Right lobe of liver (tissue), 6 donors: Measurements from ENCODE around the gene TMEM151A. TPM values are rescaled to one million over a fixed set of nuclear protein-coding genes. Genes with fewer than 3 reads are reported as not detected.
"Not testable (repeated sequence)": the region's sequence is repeated elsewhere in the genome, so short reads cannot be mapped to it uniquely, and the experiment has no call there.

ENCODE experiments used
- ATAC-seq, 4 donors: fragments of 200-7000 bp; cut with Tn5 transposase; one replicate each; pipeline ENCODE4 v1.9.1; 2020; ENCODE audit warnings: mild to moderate bottlenecking in 4 of 4, moderate library complexity in 4 of 4
- DNase-seq, 3 donors: peaks; one replicate each; pipeline ENCODE4 v3.0.0-alpha.2; 2020
- H3K27ac ChIP-seq, 3 donors: fragments of 200-600 bp; one replicate each; pipeline ENCODE4 v1.8.0; 2022
- H3K27me3 ChIP-seq, 2 donors: fragments of 200-600 bp; one replicate each; pipeline ENCODE4 v1.8.0; 2022
- H3K36me3 ChIP-seq, 4 donors: fragments of 200-600 bp; sonication (generic) in 1 of 4; one replicate each; pipeline versions ENCODE4 v1.5.1 to v1.8.0; 2017 to 2022; ENCODE audit warnings: control low read depth in 1 of 4
- H3K4me1 ChIP-seq, 4 donors: fragments of 200-600 bp; sonication (generic) in 1 of 4; one replicate each; pipeline versions ENCODE4 v1.5.1 to v1.8.0; 2017 to 2022; ENCODE audit warnings: control low read depth in 1 of 4
- H3K4me3 ChIP-seq, 3 donors: fragments of 200-600 bp; one replicate each; pipeline ENCODE4 v1.8.0; 2022
- H3K9me3 ChIP-seq, 4 donors: fragments of 200-600 bp; sonication (generic) in 1 of 4; one replicate each; pipeline versions ENCODE4 v1.5.1 to v1.8.0; 2017 to 2022; ENCODE audit warnings: control low read depth in 1 of 4
- CTCF ChIP-seq, 4 donors: fragments of 200-600 bp in 3 of 4; fragments of 450-650 bp in 1 of 4; IDR thresholded peaks; one replicate each; pipeline versions ENCODE4 v1.5.1 to v1.8.0; 2016 to 2022; ENCODE audit warnings: antibody characterized with exemption in 4 of 4, mild to moderate bottlenecking in 2 of 4
- POLR2A ChIP-seq: fragments of 450-650 bp; IDR thresholded peaks from one replicate; pipeline ENCODE4 v1.6.1; 2017; ENCODE audit warnings: antibody characterized with exemption, mild to moderate bottlenecking
- WGBS: methylation state at CpG from one replicate; pipeline ENCODE4 v1.1.6; 2018; ENCODE audit warnings: low coverage, low lambda C conversion rate; ENCODE audit not compliant: insufficient coverage; ENCODE audit errors: missing lambda C conversion rate; 5-methylcytosine and 5-hydroxymethylcytosine counted together
- intact Hi-C, 2 donors: fragments of 100-400 bp; cut with DNase I; formaldehyde crosslinking; loops; one replicate each; pipeline versions ENCODE4 v1.11.2 to v1.14.1; 2022
- total RNA-seq, 6 experiments: library from RNA; depleted of rRNA in 2 of 6; stranded (reverse); fragments of >200 nt in 2 of 6; fragmentation: NEBNext Ultra II Directional in 3 of 6; extraction: Animal tissue kit (Norgen Biotek cat#: 25700) in 3 of 6; gene quantifications; one replicate each; pipeline versions ENCODE4 v1.1.0 to v1.2.4, GENCODE V29; 2016 to 2023
- donor health status: DM: no; HTN: yes; CAD: no.
- donor health status: DM: no; HTN: no; CAD: no.
- donor health status: DM: no; HTN: no; CAD: no.
- donor health status: DM: no; HTN: yes; CAD: no.
- donor health status: DM: no; HTN: yes; CAD: no.

Gene TMEM151A
- total RNA-seq, 6 experiments from 2014 or later = 0.13 to 0.86 (median 0.45) TPM; not detected in 2

DNA sequence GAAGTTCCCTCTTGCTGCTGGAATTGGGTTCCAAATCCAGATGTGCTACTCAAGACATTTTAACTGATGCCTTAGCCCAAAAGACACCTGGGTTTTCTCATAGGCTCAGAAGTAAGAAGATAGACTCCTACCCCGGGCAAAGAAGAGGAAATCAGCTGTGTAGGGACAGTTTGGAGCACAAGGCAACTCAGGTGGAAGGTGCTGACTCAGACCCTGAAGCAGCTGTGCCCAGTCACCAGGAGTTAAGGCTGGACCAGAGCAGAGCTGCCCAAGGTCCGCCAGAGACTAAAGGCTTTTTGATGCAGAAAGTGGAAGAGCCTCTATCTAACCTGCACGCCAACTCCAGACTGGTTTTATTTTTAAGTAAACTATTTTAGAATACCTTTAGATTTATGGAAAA lies 43.9 kb upstream of the TMEM151A start:
- no peaks in the 10 kb centered on the region for H3K9me3 ChIP-seq
- no peak for DNase-seq
- ATAC-seq = no peak
- no peak overlapping the region for H3K4me3 ChIP-seq
- TF ChIP-seq CTCF (IDR thresholded peaks at IDR 0.05) = no peak
- no peak for TF ChIP-seq POLR2A
- no peak overlapping the region for H3K27ac ChIP-seq
- H3K27me3 ChIP-seq = no peaks in the 10 kb centered on the region
- intact Hi-C loops = no loop called here
- no peaks in the 10 kb centered on the region for H3K4me1 ChIP-seq
- H3K36me3 ChIP-seq = no peaks in the 10 kb centered on the region
- WGBS = 93% methylated on average over 2 of the region's 3 CpGs

DNA sequence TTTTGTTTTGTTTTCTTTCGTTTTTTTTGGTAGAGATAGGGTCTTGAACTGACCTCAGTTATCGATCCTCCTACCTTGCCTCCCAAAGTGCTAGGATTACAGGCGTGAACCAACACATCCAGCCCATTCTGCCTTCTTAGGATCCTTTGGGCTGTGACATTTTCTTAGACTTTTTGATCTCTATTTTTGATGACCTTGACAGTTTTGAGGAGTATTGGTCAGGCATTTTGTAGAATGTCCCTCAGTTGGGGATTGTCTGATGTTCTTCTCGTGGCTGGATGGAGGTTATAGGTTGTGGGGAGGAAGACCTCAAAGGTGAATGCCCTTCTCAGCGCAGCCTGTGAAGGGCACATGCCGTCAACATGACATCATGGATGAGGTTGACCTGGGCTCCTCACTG lies 42.8 kb upstream of the TMEM151A start:
- Histone ChIP-seq H3K9me3 (no peaks in the 10 kb centered on the region), H3K27ac (no peak overlapping the region), H3K4me1 (no peaks in the 10 kb centered on the region), H3K4me3 (no peak overlapping the region), H3K36me3 (no peaks in the 10 kb centered on the region), H3K27me3 (no peaks in the 10 kb centered on the region)
- intact Hi-C loops = no loop called here
- TF ChIP-seq CTCF (IDR thresholded peaks at IDR 0.05) = no peak
- no peak for TF ChIP-seq POLR2A
- ATAC-seq (no peak), DNase-seq (no peak)
- 93% methylated on average over 3 of the region's 6 CpGs for WGBS

DNA sequence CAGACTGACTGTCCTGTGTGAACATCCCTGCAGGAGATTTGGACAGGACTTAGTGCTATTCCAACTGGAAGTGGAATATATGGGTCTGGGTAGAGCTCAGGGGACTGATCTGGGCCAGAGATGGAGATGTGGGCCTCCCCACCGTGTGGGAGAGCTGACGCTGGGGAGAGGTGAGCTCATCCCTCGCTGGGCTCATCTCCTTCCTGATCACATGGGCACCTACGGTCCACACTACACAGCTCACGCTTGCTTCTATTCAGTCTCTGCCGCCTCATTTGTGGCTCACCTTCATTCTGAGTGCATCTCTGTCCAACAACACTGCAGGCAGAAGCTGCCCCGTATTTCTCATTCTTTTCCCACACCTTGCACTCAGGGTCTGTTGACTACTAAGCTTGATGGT lies 39.9 kb upstream of the TMEM151A start:
- no peaks in the 10 kb centered on the region for H3K36me3 ChIP-seq
- no peaks in the 10 kb centered on the region for H3K27me3 ChIP-seq
- intact Hi-C loops = no loop called here
- DNase-seq = no peak
- TF ChIP-seq CTCF (IDR thresholded peaks at IDR 0.05) (no peak), POLR2A (no peak)
- no peaks in the 10 kb centered on the region for H3K4me1 ChIP-seq
- no peak for ATAC-seq
- H3K27ac ChIP-seq = no peak overlapping the region
- H3K9me3 ChIP-seq = no peaks in the 10 kb centered on the region
- WGBS = 86% methylated on average over 1 of the region's 7 CpGs
- no peak overlapping the region for H3K4me3 ChIP-seq

GRCh38 chr11:66253081-66253480 lies 38.6 kb upstream of the TMEM151A start:
- ATAC-seq, H3K27ac ChIP-seq, H3K36me3 ChIP-seq, H3K4me3 ChIP-seq, DNase-seq, intact Hi-C loops, H3K9me3 ChIP-seq, H3K27me3 ChIP-seq, H3K4me1 ChIP-seq: not testable (repeated sequence)
- WGBS = 85% methylated on average over 6 of the region's 6 CpGs

DNA sequence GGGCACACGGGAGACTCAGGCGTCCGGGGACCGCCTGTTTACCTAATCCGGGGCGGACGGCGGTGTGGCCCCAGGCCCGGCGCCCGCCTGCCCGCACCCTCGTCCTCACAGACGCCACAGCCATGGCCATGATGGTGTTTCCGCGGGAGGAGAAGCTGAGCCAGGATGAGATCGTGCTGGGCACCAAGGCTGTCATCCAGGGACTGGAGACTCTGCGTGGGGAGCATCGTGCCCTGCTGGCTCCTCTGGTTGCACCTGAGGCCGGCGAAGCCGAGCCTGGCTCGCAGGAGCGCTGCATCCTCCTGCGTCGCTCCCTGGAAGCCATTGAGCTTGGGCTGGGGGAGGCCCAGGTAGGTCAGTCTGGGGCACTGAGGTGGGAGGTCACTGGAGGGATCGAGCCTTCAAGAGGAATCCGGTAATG lies 33.2 kb upstream of the TMEM151A start:
- ATAC-seq (peak in 1 of 4 donors; percentile 1), DNase-seq (no peak)
- Histone ChIP-seq H3K36me3 (no peaks in the 10 kb centered on the region), H3K27ac (no peak overlapping the region), H3K27me3 (no peaks in the 10 kb centered on the region), H3K4me1 (peaks cover 0 to 9% (median 0%) of the 10 kb centered on the region in 4 donors), H3K4me3 (peak overlapping the region; percentile 73 to 93 (median 88)), H3K9me3 (no peaks in the 10 kb centered on the region)
- TF ChIP-seq CTCF (IDR thresholded peaks at IDR 0.05) (peak in 2 of 4 donors; percentile 3 to 33), POLR2A (no peak)
- intact Hi-C loops = no loop called here
- WGBS = 8% methylated on average over 9 of the region's 28 CpGs
